Measurements from ENCODE around the gene CORO1A.
"Not testable (repeated sequence)": the region's sequence is repeated elsewhere in the genome, so short reads cannot be mapped to it uniquely, and the experiment has no call there.

- not testable (repeated sequence) for TF ChIP-seq POLR2A (IDR thresholded peaks at IDR 0.05; ENCODE audit: extremely low read depth, insufficient read length); CTCF (IDR thresholded peaks at IDR 0.05; ENCODE audit: low read depth, low read length); MAX (IDR thresholded peaks at IDR 0.05; ENCODE audit: low read depth, low read length); MYC (IDR thresholded peaks at IDR 0.05; ENCODE audit: low read depth, low read length)
Observed at GRCh38 chr16:30199608-30200343, 16.4 kb downstream of the CORO1A start.

Data from NB4 (cell line).